Thoracic aorta (tissue), 2 donors: ENCODE data around the gene PTPA. TPM values are rescaled to one million over a fixed set of nuclear protein-coding genes. Genes with fewer than 3 reads are reported as not detected.
A peak's percentile ranks its signal among the peaks of the same experiment; 100 is the strongest.
"Not testable (repeated sequence)": the region's sequence is repeated elsewhere in the genome, so short reads cannot be mapped to it uniquely, and the experiment has no call there.

ENCODE experiments used
- ATAC-seq: fragments of 150-250 bp; one replicate; pipeline ENCODE4 v1.8.0; 2017; ENCODE audit warnings: low read depth; ENCODE audit not compliant: insufficient number of reproducible peaks, low FRiP score
- DNase-seq: peaks from one replicate; pipeline ENCODE4 v3.0.0-alpha.2; 2020; ENCODE audit warnings: low spot score
- H3K27ac ChIP-seq, 2 donors: fragments of 200-600 bp; sonication (generic); 1 replicate in 1 of 2; 2 replicates in 1 of 2; pipeline ENCODE4 v1.5.1; 2016; ENCODE audit warnings: mild to moderate bottlenecking in 2 of 2, moderate library complexity in 2 of 2
- H3K27me3 ChIP-seq: fragments of 200-600 bp; sonication (generic); replicated peaks from 2 replicates; pipeline ENCODE4 v1.6.0; 2016; ENCODE audit warnings: mild to moderate bottlenecking; ENCODE audit not compliant: insufficient read depth
- H3K36me3 ChIP-seq: fragments of 200-600 bp; sonication (generic); one replicate; pipeline ENCODE4 v1.5.1; 2016
- H3K4me1 ChIP-seq, 2 donors: fragments of 200-600 bp; sonication (generic); 1 replicate in 1 of 2; 2 replicates in 1 of 2; pipeline versions ENCODE4 v1.5.1 to v1.6.0; 2016; ENCODE audit warnings: low read depth in 2 of 2, mild to moderate bottlenecking in 1 of 2; ENCODE audit not compliant: control insufficient read depth in 1 of 2
- H3K4me3 ChIP-seq: fragments of 200-600 bp; sonication (generic); 2 replicates; pipeline ENCODE4 v1.5.1; 2016; ENCODE audit warnings: mild to moderate bottlenecking
- H3K9me3 ChIP-seq: fragments of 200-600 bp; sonication (generic); 2 replicates; pipeline ENCODE4 v1.5.1; 2016
- CTCF ChIP-seq: fragments of 200-600 bp; sonication (generic); IDR thresholded peaks from one replicate; pipeline ENCODE4 v1.5.1; 2019; ENCODE audit warnings: antibody characterized with exemption
- total RNA-seq, 2 donors: library from RNA; depleted of rRNA; stranded (reverse); fragments of >200 nt; gene quantifications; one replicate each; pipeline versions ENCODE4 v1.1.0 to v1.2.3, GENCODE V29; 2016

PTPA gene
- total RNA-seq, 2 donors from 2014 or later = 72.2 to 93.3 TPM

- Histone ChIP-seq H3K27me3 (no peaks in the 10 kb centered on the region), H3K4me3 (peak overlapping the region; percentile 98), H3K36me3 (peaks cover 9% of the 10 kb centered on the region), H3K9me3 (no peaks in the 10 kb centered on the region), H3K27ac (peak overlapping the region; percentile 83 to 97), H3K4me1 (peaks cover 16 to 28% of the 10 kb centered on the region in 2 donors)
- TF ChIP-seq CTCF = no peak
- ATAC-seq (no peak), DNase-seq (no peak)
Measured at GRCh38 chr9:129111528-129112151, 425 bp downstream of the PTPA start.

GRCh38 chr9:129112526-129112925, 1.3 kb downstream of the PTPA start:
- ATAC-seq, H3K36me3 ChIP-seq, H3K27me3 ChIP-seq, H3K27ac ChIP-seq, DNase-seq, H3K9me3 ChIP-seq: not testable (repeated sequence)
- Histone ChIP-seq H3K4me3 (peak overlapping the region; percentile 98), H3K4me1 (peaks cover 16 to 28% of the 10 kb centered on the region in 2 donors)

GRCh38 chr9:129113645-129114304, 2.6 kb downstream of the PTPA start:
- Histone ChIP-seq H3K27me3 (no peaks in the 10 kb centered on the region), H3K27ac (no peak overlapping the region), H3K4me3 (no peak overlapping the region), H3K4me1 (peaks cover 16 to 23% of the 10 kb centered on the region in 2 donors), H3K36me3 (no peaks in the 10 kb centered on the region), H3K9me3 (no peaks in the 10 kb centered on the region)
- TF ChIP-seq CTCF = no peak
- DNase-seq = no peak
- no peak for ATAC-seq

GRCh38 chr9:129118799-129119198, 7.6 kb downstream of the PTPA start:
- peaks cover 15% of the 10 kb centered on the region for H3K36me3 ChIP-seq
- ATAC-seq (no peak), DNase-seq (no peak)
- H3K9me3 ChIP-seq = no peaks in the 10 kb centered on the region
- no peak overlapping the region for H3K4me3 ChIP-seq
- TF ChIP-seq CTCF = no peak
- no peaks in the 10 kb centered on the region for H3K27me3 ChIP-seq
- H3K27ac ChIP-seq = no peak overlapping the region
- no peaks in the 10 kb centered on the region for H3K4me1 ChIP-seq

GRCh38 chr9:129121483-129121882, 10.3 kb downstream of the PTPA start:
- peaks cover 19% of the 10 kb centered on the region for H3K36me3 ChIP-seq

More at GRCh38 chr9:129121483-129121882, 10.3 kb downstream of the PTPA start:
- ATAC-seq (no peak), DNase-seq (no peak)
- Histone ChIP-seq H3K27ac (no peak overlapping the region), H3K4me1 (no peaks in the 10 kb centered on the region), H3K4me3 (no peak overlapping the region), H3K27me3 (no peaks in the 10 kb centered on the region), H3K9me3 (no peaks in the 10 kb centered on the region)
- no peak for TF ChIP-seq CTCF
